ENCODE measurements around the gene MEIS1.

DNA sequence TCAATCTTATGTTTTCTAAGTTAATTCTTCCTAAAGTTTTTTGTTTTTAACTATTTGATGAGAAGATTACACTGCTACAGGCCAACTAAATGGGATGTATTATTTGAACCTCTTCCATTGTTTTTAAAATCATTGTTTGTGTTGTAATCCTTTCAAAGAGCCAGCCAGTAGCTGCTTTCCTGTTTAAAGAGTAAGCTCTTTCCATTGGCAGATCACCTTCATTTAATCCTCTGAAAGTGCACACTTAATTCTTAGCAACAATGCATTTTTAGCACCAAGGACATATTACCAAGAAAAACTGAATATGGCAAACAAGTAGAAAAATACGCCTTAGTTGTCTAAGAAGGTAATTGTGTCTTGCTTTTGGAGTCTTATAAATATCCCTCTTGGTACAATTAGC, 54.0 kb downstream of the MEIS1 start:
- TF ChIP-seq HOXD13 (CRISPR knock-in tag; IDR thresholded peaks at IDR 0.05; ENCODE audit: borderline replicate concordance) (no peak), ZNF155 (tag by site-specific recombination; IDR thresholded peaks at IDR 0.05) (no peak), ZBTB7A (tag by site-specific recombination; IDR thresholded peaks at IDR 0.05; ENCODE audit: low read depth) (no peak), ZNF426 (tag by site-specific recombination; IDR thresholded peaks at IDR 0.05) (no peak), CTCF (tag by site-specific recombination; IDR thresholded peaks at IDR 0.05) (no peak), YY1 (tag by site-specific recombination; IDR thresholded peaks at IDR 0.05) (no peak), ZFHX2 (tag by site-specific recombination; conservative IDR thresholded peaks at IDR 0.05) (no peak), ZNF549 (tag by site-specific recombination; IDR thresholded peaks at IDR 0.05) (no peak)

Measured in HEK293 (cell line).